IPS-15b (cell line): Measurements from ENCODE around the gene ESR1.
"Not testable (repeated sequence)": the region's sequence is repeated elsewhere in the genome, so short reads cannot be mapped to it uniquely, and the experiment has no call there.

ENCODE experiments used
- H3K27me3 ChIP-seq: one replicate; pipeline ENCODE4 v1.6.1; 2013; ENCODE audit warnings: low read length; ENCODE audit not compliant: control insufficient read depth, insufficient read depth
- H3K36me3 ChIP-seq: one replicate; pipeline ENCODE4 v1.6.1; 2013; ENCODE audit warnings: low read length; ENCODE audit not compliant: control insufficient read depth, insufficient read depth
- H3K4me1 ChIP-seq: one replicate; pipeline ENCODE4 v1.6.1; 2013; ENCODE audit warnings: mild to moderate bottlenecking, low read length; ENCODE audit not compliant: control insufficient read depth, insufficient read depth
- H3K4me3 ChIP-seq: one replicate; pipeline ENCODE4 v1.5.1; 2013; ENCODE audit warnings: low read depth, low read length
- H3K9ac ChIP-seq: one replicate; pipeline ENCODE4 v1.6.1; 2013; ENCODE audit warnings: low read depth, mild to moderate bottlenecking, low read length
- H3K9me3 ChIP-seq: one replicate; pipeline ENCODE4 v1.6.1; 2013; ENCODE audit warnings: mild to moderate bottlenecking, low read length; ENCODE audit not compliant: control insufficient read depth, insufficient read depth

ESR1 gene

GRCh38 chr6:152130441-152130840, 323.0 kb downstream of the ESR1 start:
- Histone ChIP-seq H3K36me3 (no peaks in the 10 kb centered on the region), H3K27me3 (no peaks in the 10 kb centered on the region), H3K9me3 (no peaks in the 10 kb centered on the region), H3K9ac (no peak overlapping the region), H3K4me3 (no peak overlapping the region), H3K4me1 (no peaks in the 10 kb centered on the region)

GRCh38 chr6:152135755-152136448, 328.4 kb downstream of the ESR1 start:
- H3K27me3 ChIP-seq = no peaks in the 10 kb centered on the region
- H3K9ac ChIP-seq = no peak overlapping the region
- no peak overlapping the region for H3K4me3 ChIP-seq
- no peaks in the 10 kb centered on the region for H3K9me3 ChIP-seq
- no peaks in the 10 kb centered on the region for H3K36me3 ChIP-seq
- no peaks in the 10 kb centered on the region for H3K4me1 ChIP-seq

- H3K27me3 ChIP-seq = no peaks in the 10 kb centered on the region
- no peaks in the 10 kb centered on the region for H3K9me3 ChIP-seq
- no peak overlapping the region for H3K4me3 ChIP-seq
- no peak overlapping the region for H3K9ac ChIP-seq
- no peaks in the 10 kb centered on the region for H3K36me3 ChIP-seq
- no peaks in the 10 kb centered on the region for H3K4me1 ChIP-seq
Measured at GRCh38 chr6:152136449-152136825, 329.0 kb downstream of the ESR1 start.

GRCh38 chr6:152138344-152138743, 330.9 kb downstream of the ESR1 start:
- H3K4me3 ChIP-seq, H3K4me1 ChIP-seq, H3K9ac ChIP-seq, H3K27me3 ChIP-seq, H3K36me3 ChIP-seq, H3K9me3 ChIP-seq: not testable (repeated sequence)

- H3K4me1 ChIP-seq = no peaks in the 10 kb centered on the region
- no peaks in the 10 kb centered on the region for H3K9me3 ChIP-seq
- H3K9ac ChIP-seq = no peak overlapping the region
- no peaks in the 10 kb centered on the region for H3K36me3 ChIP-seq
- H3K4me3 ChIP-seq = no peak overlapping the region
- no peaks in the 10 kb centered on the region for H3K27me3 ChIP-seq
Measured at GRCh38 chr6:152142105-152142504, 334.6 kb downstream of the ESR1 start.

GRCh38 chr6:152143359-152143758, 335.9 kb downstream of the ESR1 start:
- Histone ChIP-seq H3K4me1 (no peaks in the 10 kb centered on the region), H3K4me3 (no peak overlapping the region), H3K9ac (no peak overlapping the region), H3K27me3 (no peaks in the 10 kb centered on the region), H3K9me3 (no peaks in the 10 kb centered on the region), H3K36me3 (no peaks in the 10 kb centered on the region)

GRCh38 chr6:152146385-152146784, 338.9 kb downstream of the ESR1 start:
- Histone ChIP-seq H3K36me3 (no peaks in the 10 kb centered on the region), H3K4me1 (no peaks in the 10 kb centered on the region), H3K9ac (no peak overlapping the region), H3K9me3 (no peaks in the 10 kb centered on the region), H3K27me3 (no peaks in the 10 kb centered on the region), H3K4me3 (no peak overlapping the region)

GRCh38 chr6:152147269-152147668, 339.8 kb downstream of the ESR1 start:
- Histone ChIP-seq H3K9me3 (no peaks in the 10 kb centered on the region), H3K4me3 (no peak overlapping the region), H3K27me3 (no peaks in the 10 kb centered on the region), H3K4me1 (no peaks in the 10 kb centered on the region), H3K36me3 (no peaks in the 10 kb centered on the region), H3K9ac (no peak overlapping the region)

GRCh38 chr6:152148412-152148811, 340.9 kb downstream of the ESR1 start:
- no peaks in the 10 kb centered on the region for H3K9me3 ChIP-seq
- H3K27me3 ChIP-seq = no peaks in the 10 kb centered on the region
- H3K36me3 ChIP-seq = no peaks in the 10 kb centered on the region
- H3K9ac ChIP-seq = no peak overlapping the region
- H3K4me1 ChIP-seq = no peaks in the 10 kb centered on the region
- no peak overlapping the region for H3K4me3 ChIP-seq

GRCh38 chr6:152150196-152150595, 342.7 kb downstream of the ESR1 start:
- no peaks in the 10 kb centered on the region for H3K27me3 ChIP-seq
- no peak overlapping the region for H3K9ac ChIP-seq
- no peaks in the 10 kb centered on the region for H3K9me3 ChIP-seq
- no peaks in the 10 kb centered on the region for H3K36me3 ChIP-seq
- H3K4me1 ChIP-seq = no peaks in the 10 kb centered on the region
- no peak overlapping the region for H3K4me3 ChIP-seq

- H3K27me3 ChIP-seq = no peaks in the 10 kb centered on the region
- H3K9me3 ChIP-seq = no peaks in the 10 kb centered on the region
- no peak overlapping the region for H3K4me3 ChIP-seq
- H3K4me1 ChIP-seq = no peaks in the 10 kb centered on the region
- no peak overlapping the region for H3K9ac ChIP-seq
- no peaks in the 10 kb centered on the region for H3K36me3 ChIP-seq
Measured at GRCh38 chr6:152151920-152152319, 344.4 kb downstream of the ESR1 start.

- no peak overlapping the region for H3K9ac ChIP-seq
- H3K4me1 ChIP-seq = no peaks in the 10 kb centered on the region
- H3K4me3 ChIP-seq = no peak overlapping the region
- H3K27me3 ChIP-seq = no peaks in the 10 kb centered on the region
- no peaks in the 10 kb centered on the region for H3K36me3 ChIP-seq
- no peaks in the 10 kb centered on the region for H3K9me3 ChIP-seq
Measured at GRCh38 chr6:152154559-152155356, 347.3 kb downstream of the ESR1 start.
